Sigmoid colon (tissue), 3 donors: ENCODE measurements around the gene DCAF12.

Source experiments
- POLR2A ChIP-seq, 2 donors: fragments of 450-650 bp; IDR thresholded peaks; one replicate each; pipeline ENCODE4 v1.6.1; 2016; ENCODE audit warnings: antibody characterized with exemption in 2 of 2, mild to moderate bottlenecking in 2 of 2, moderate library complexity in 2 of 2
- TF ChIP-seq, protein P1 (sequence below), 4 experiments: fragments of 450-650 bp in 3 of 4; fragments of 200-600 bp in 1 of 4; IDR thresholded peaks; one replicate each; pipeline ENCODE4 v1.5.1; 2016 to 2019; ENCODE audit warnings: antibody characterized with exemption in 4 of 4, mild to moderate bottlenecking in 3 of 4, moderate library complexity in 2 of 4

DNA sequence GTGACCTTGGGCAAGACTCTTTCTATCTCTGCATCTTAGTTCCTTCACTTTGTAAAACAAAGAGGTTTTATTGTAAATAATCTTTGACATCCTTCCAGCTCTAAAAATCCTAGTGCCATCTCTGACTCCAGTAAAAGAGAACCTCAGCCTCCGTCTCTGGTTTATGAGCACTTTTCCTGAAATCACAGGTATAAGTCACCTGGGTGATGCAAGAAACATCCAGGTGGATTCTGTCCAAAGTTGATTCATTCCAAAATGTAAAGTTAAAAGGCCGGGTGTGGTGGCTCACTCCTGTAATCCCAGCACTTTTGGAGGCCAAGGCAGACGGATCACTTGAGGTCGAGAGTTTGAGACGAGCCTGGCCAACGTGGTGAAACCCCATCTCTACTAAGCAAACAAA is 56.7 kb downstream of the DCAF12 start:
- TF ChIP-seq POLR2A (IDR thresholded peaks at IDR 0.05) = no peak
- TF ChIP-seq, protein P1, sequence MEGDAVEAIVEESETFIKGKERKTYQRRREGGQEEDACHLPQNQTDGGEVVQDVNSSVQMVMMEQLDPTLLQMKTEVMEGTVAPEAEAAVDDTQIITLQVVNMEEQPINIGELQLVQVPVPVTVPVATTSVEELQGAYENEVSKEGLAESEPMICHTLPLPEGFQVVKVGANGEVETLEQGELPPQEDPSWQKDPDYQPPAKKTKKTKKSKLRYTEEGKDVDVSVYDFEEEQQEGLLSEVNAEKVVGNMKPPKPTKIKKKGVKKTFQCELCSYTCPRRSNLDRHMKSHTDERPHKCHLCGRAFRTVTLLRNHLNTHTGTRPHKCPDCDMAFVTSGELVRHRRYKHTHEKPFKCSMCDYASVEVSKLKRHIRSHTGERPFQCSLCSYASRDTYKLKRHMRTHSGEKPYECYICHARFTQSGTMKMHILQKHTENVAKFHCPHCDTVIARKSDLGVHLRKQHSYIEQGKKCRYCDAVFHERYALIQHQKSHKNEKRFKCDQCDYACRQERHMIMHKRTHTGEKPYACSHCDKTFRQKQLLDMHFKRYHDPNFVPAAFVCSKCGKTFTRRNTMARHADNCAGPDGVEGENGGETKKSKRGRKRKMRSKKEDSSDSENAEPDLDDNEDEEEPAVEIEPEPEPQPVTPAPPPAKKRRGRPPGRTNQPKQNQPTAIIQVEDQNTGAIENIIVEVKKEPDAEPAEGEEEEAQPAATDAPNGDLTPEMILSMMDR (IDR thresholded peaks at IDR 0.05) = no peak
